ENCODE measurements around the gene RNASEL.

RNASEL gene

GRCh38 chr1:182587666-182588499 is 1.2 kb downstream of the RNASEL start:
- peak; percentile 46 for FAIRE-seq
- TF ChIP-seq CTCF (IDR thresholded peaks at IDR 0.05; ENCODE audit: insufficient read depth, missing control alignments): no peak
- DNase-seq (ENCODE audit: insufficient read length, low spot score): no peak

GRCh38 chr1:182587093-182587492 is 2.0 kb downstream of the RNASEL start:
- TF ChIP-seq CTCF (IDR thresholded peaks at IDR 0.05; ENCODE audit: insufficient read depth, missing control alignments): no peak
- no peak for FAIRE-seq

DNA sequence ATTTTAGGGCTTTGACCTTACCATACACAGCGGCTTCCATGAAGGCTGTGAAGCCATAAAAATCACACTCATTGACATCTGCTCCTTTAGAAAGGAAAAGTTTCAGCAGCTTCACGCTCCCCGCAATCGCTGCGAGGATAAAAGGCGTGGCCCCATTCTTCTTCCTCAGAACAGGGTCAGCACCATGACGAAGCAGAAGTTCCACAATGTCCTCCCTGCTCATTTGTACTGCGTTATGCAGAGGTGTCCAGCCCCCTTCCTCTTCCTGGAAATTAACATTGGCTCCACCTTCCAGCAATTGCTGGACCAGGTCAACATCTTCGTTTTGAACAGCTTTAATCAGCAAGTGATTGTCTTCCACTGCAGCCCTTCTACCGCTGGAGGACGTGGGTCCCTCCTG is 2.7 kb downstream of the RNASEL start:
- no peak for TF ChIP-seq CTCF (IDR thresholded peaks at IDR 0.05; ENCODE audit: insufficient read depth, missing control alignments)
- no peak for DNase-seq (ENCODE audit: insufficient read length, low spot score)
- FAIRE-seq: no peak

More at GRCh38 chr1:182587093-182587492, 2.0 kb downstream of the RNASEL start:
- no peak for DNase-seq (ENCODE audit: insufficient read length, low spot score)

DNA sequence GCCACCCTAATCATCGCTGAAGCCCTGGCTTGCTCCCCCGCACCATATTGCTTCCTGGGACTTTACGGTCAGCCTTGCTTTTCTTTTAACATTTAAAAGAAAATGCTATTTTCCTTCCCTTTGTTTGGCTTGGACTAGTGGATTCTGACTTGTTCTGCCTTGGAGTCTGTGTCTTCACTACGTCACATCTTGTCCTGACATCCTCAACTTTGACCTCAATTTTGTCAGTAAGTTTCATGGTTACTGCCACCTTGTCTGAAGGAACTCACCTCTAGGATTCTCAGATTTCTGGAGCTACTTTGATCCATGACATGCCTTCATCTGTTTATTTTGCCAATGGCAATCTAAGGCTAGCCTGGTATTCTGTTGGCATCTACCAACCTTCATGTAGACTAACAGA is 4.3 kb downstream of the RNASEL start:
- no peak for TF ChIP-seq CTCF (IDR thresholded peaks at IDR 0.05; ENCODE audit: insufficient read depth, missing control alignments)
- FAIRE-seq: no peak
- no peak for DNase-seq (ENCODE audit: insufficient read length, low spot score)

DNA sequence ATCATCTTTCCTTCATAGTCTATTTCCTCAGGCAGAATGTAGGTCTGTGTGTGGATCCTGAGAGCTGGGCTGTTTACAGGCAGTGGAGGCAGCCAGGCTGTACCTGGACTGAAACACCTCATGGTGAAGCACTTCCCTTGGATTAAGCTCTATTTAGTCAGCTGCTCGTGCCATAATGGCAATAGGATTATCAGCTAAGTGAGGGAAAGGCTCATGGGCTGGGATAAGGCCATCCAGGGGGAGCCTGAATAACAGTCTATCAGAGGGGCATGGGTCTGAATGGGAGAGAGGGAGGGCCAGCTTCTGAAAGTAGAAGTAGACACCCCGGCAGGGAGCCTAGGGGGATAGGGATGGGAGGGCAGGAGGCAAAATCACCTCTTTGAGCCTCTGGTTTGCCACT is 8.3 kb downstream of the RNASEL start:
- FAIRE-seq (peak; percentile 95), DNase-seq (ENCODE audit: insufficient read length, low spot score) (peak; percentile 64)
- no peak for TF ChIP-seq CTCF (IDR thresholded peaks at IDR 0.05; ENCODE audit: insufficient read depth, missing control alignments)

GRCh38 chr1:182575540-182576149 is 13.4 kb downstream of the RNASEL start:
- TF ChIP-seq CTCF (IDR thresholded peaks at IDR 0.05; ENCODE audit: insufficient read depth, missing control alignments): no peak
- no peak for DNase-seq (ENCODE audit: insufficient read length, low spot score)
- peak; percentile 44 for FAIRE-seq

- no peak for DNase-seq (ENCODE audit: insufficient read length, low spot score)
- TF ChIP-seq CTCF (IDR thresholded peaks at IDR 0.05; ENCODE audit: insufficient read depth, missing control alignments): no peak
- no peak for FAIRE-seq
These were observed 14.9 kb downstream of the RNASEL start for GRCh38 chr1:182574156-182574555.
